Central memory CD8-positive, alpha-beta T cell (primary cell): ENCODE results near the gene KIF2A.

Experiments
- ATAC-seq: fragments of 150-1000 bp; cut with Tn5 transposase; replicated peaks from 2 replicates; pipeline ENCODE4 v1.10.0; 2022; ENCODE audit warnings: mild to moderate bottlenecking, moderate FRiP score, moderate number of reproducible peaks; ENCODE audit not compliant: poor library complexity, severe bottlenecking; ENCODE audit errors: extremely low read depth
- DNase-seq, 2 donors: peaks; one replicate each; pipeline ENCODE4 v3.0.0; 2021; ENCODE audit warnings: low spot score in 2 of 2
- H3K27ac Mint-ChIP-seq: one replicate; pipeline ENCODE4 v1.8.0; 2022; ENCODE audit warnings: low read depth, mild to moderate bottlenecking, moderate library complexity, mixed read lengths
- H3K27me3 Mint-ChIP-seq: one replicate; pipeline ENCODE4 v1.8.0; 2022; ENCODE audit warnings: mixed read lengths
- H3K36me3 Mint-ChIP-seq: one replicate; pipeline ENCODE4 v1.8.0; 2022; ENCODE audit warnings: mild to moderate bottlenecking, moderate library complexity, mixed read lengths; ENCODE audit not compliant: insufficient read depth
- H3K4me1 Mint-ChIP-seq: one replicate; pipeline ENCODE4 v1.8.0; 2022; ENCODE audit warnings: mixed read lengths
- H3K4me3 Mint-ChIP-seq: one replicate; pipeline ENCODE4 v1.8.0; 2022; ENCODE audit warnings: mild to moderate bottlenecking, moderate library complexity, mixed read lengths
- H3K9me3 Mint-ChIP-seq: one replicate; pipeline ENCODE4 v1.8.0; 2022; ENCODE audit warnings: mixed read lengths

KIF2A gene

GRCh38 chr5:62341783-62342475, 35.9 kb downstream of the KIF2A start:
- DNase-seq (no peak), ATAC-seq (peak; percentile 69)
- H3K4me3 Mint-ChIP-seq = peak overlapping the region; percentile 62
- no peaks in the 10 kb centered on the region for H3K27me3 Mint-ChIP-seq
- H3K27ac Mint-ChIP-seq = peak overlapping the region; percentile 83
- H3K36me3 Mint-ChIP-seq = peaks cover 5% of the 10 kb centered on the region
- peaks cover 44% of the 10 kb centered on the region for H3K4me1 Mint-ChIP-seq
- no peaks in the 10 kb centered on the region for H3K9me3 Mint-ChIP-seq

DNA sequence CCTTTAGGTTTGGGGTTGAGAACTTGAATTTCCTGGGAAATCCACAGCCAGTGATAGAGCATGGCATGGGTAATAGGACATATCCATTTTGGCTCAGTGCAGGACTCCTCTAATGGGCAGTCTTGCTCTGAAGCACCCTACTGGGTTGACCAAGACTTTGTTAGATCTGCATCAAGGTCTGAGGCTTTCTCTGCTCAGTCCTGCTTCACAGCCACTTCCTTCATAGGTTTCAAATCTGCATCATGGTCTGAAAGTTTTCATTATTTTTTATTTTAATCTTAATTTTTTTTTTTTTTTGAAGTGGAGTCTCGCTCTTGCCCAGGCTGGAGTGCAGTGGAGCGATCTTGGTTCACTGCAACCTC, 36.5 kb downstream of the KIF2A start:
- peaks cover 5% of the 10 kb centered on the region for H3K36me3 Mint-ChIP-seq
- H3K9me3 Mint-ChIP-seq = no peaks in the 10 kb centered on the region
- H3K4me3 Mint-ChIP-seq = peak overlapping the region; percentile 62
- peak overlapping the region; percentile 83 for H3K27ac Mint-ChIP-seq
- peaks cover 44% of the 10 kb centered on the region for H3K4me1 Mint-ChIP-seq
- no peaks in the 10 kb centered on the region for H3K27me3 Mint-ChIP-seq
- DNase-seq (no peak), ATAC-seq (no peak)

GRCh38 chr5:62343428-62343827, 37.4 kb downstream of the KIF2A start:
- H3K9me3 Mint-ChIP-seq = no peaks in the 10 kb centered on the region
- no peak for DNase-seq
- no peaks in the 10 kb centered on the region for H3K27me3 Mint-ChIP-seq
- H3K4me3 Mint-ChIP-seq = peak overlapping the region; percentile 12
- H3K27ac Mint-ChIP-seq = peak overlapping the region; percentile 42
- peaks cover 9% of the 10 kb centered on the region for H3K36me3 Mint-ChIP-seq
- H3K4me1 Mint-ChIP-seq = peaks cover 42% of the 10 kb centered on the region
- no peak for ATAC-seq

- Mint-ChIP-seq H3K4me1 (peaks cover 32% of the 10 kb centered on the region), H3K27ac (peak overlapping the region; percentile 59), H3K4me3 (no peak overlapping the region), H3K27me3 (no peaks in the 10 kb centered on the region), H3K36me3 (peaks cover 36% of the 10 kb centered on the region), H3K9me3 (no peaks in the 10 kb centered on the region)
- DNase-seq (no peak), ATAC-seq (no peak)
Observed at GRCh38 chr5:62346748-62347147, 40.7 kb downstream of the KIF2A start.

DNA sequence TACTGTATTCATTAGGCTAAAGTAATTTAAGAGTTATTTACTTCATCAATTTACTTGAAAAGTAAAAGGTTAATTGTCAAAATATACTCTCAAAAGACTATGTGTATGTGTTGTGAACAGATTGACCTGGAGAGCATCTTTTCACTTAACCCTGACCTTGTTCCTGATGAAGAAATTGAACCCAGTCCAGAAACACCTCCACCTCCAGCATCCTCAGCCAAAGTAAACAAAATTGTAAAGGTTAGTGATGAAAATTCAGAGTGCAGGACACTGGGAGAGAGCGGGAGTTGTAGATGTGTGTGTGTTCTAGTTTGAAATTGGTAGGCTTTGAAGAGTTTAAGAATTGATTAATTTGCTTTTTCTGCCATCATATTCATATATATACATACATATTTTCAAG, 41.9 kb downstream of the KIF2A start:
- H3K27me3 Mint-ChIP-seq = no peaks in the 10 kb centered on the region
- peaks cover 22% of the 10 kb centered on the region for H3K4me1 Mint-ChIP-seq
- H3K36me3 Mint-ChIP-seq = peaks cover 45% of the 10 kb centered on the region
- peak overlapping the region; percentile 59 for H3K27ac Mint-ChIP-seq
- no peaks in the 10 kb centered on the region for H3K9me3 Mint-ChIP-seq
- DNase-seq (no peak), ATAC-seq (no peak)
- H3K4me3 Mint-ChIP-seq = no peak overlapping the region

DNA sequence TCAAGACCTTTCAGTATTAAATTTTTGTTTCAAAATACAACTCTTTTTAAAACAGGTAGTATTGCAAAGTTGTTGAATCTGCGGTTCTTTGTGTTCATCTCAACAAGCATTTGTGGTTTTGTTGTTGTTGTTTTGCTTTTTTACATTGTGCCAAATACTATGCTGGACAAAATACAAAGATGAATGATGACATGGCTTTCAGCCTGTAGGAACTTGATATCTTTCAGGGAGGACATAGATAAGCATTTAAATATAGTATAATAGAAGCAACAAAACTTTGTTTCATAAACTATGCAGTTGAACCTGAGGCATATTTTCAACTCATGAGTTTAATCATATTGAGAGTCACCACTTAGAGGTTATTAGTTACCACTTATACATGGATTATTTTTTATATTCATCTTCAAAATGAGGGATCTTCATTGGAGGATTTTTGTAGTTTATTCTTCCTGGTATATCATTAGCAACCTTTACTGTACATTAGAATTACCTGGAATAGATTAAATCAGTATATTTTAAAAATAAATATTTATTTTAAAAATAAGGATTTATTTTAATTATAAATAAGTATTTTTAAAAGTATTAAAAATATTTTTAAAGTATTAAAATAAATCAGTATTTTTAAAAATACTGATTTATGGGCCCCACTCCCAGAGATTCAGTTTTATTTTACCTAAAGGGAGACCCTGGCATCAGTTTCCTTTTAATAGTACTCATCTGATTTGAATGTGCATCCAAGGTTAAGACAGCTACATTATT, 42.9 kb downstream of the KIF2A start:
- no peaks in the 10 kb centered on the region for H3K27me3 Mint-ChIP-seq
- H3K4me3 Mint-ChIP-seq = no peak overlapping the region
- peak overlapping the region; percentile 77 for H3K27ac Mint-ChIP-seq

DNA sequence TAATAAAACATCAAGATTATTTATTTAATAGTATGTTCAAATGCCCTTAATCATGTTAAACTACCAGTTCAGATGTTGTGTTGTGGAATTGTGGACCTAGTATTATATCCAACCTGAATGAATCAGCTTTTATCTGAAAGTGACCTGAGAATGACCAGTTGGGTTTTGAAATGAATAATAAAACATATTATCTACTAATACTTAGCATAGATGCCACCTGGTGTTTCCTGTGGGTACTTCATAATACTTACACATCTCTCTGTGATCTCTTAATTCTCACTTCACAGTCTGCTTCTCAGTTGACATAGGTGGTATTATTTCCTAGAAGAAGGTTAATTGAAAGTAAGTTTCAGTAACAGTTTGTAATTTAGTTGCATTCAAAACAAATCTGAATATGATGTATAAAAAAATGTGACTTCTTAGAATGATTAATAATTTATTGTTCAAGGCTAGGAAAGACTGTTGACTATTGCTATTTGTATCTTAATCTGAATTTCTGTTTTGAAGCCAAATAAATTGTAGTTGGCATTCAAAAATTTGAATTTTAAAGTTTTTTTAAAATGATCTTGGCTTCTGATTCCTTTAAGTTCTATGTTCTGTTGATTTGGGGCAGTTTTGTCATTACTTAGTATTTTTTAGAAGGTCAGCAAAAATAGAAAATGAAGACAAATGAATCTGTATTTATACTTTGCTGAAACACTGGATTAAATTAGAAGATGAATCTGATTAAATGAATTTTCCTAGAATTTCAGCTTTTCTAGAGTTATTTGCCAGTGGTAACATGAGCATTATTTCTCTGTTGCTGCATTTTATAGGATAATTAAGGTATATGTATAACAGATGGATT, 48.2 kb downstream of the KIF2A start:
- no peaks in the 10 kb centered on the region for H3K9me3 Mint-ChIP-seq
- ATAC-seq (peak; percentile 64), DNase-seq (no peak)
- no peak overlapping the region for H3K4me3 Mint-ChIP-seq
- H3K27me3 Mint-ChIP-seq = no peaks in the 10 kb centered on the region
- peak overlapping the region; percentile 29 for H3K27ac Mint-ChIP-seq
- H3K36me3 Mint-ChIP-seq = peaks cover 60% of the 10 kb centered on the region
- H3K4me1 Mint-ChIP-seq = no peaks in the 10 kb centered on the region

More for the DNA sequence above, 42.9 kb downstream of the KIF2A start:
- peaks cover 45% of the 10 kb centered on the region for H3K36me3 Mint-ChIP-seq
- no peaks in the 10 kb centered on the region for H3K9me3 Mint-ChIP-seq
- ATAC-seq = no peak
- DNase-seq = no peak
- H3K4me1 Mint-ChIP-seq = peaks cover 13% of the 10 kb centered on the region

GRCh38 chr5:62362701-62363100, 56.7 kb downstream of the KIF2A start:
- Mint-ChIP-seq H3K27me3 (no peaks in the 10 kb centered on the region), H3K36me3 (peaks cover 48% of the 10 kb centered on the region), H3K9me3 (no peaks in the 10 kb centered on the region), H3K27ac (no peak overlapping the region), H3K4me1 (peaks cover 6% of the 10 kb centered on the region), H3K4me3 (no peak overlapping the region)
- ATAC-seq = no peak
- DNase-seq = no peak

- DNase-seq (no peak), ATAC-seq (no peak)
- Mint-ChIP-seq H3K4me1 (peaks cover 12% of the 10 kb centered on the region), H3K9me3 (no peaks in the 10 kb centered on the region), H3K27ac (no peak overlapping the region), H3K27me3 (no peaks in the 10 kb centered on the region), H3K4me3 (no peak overlapping the region), H3K36me3 (peaks cover 43% of the 10 kb centered on the region)
Observed at GRCh38 chr5:62369039-62369438, 63.0 kb downstream of the KIF2A start.

DNA sequence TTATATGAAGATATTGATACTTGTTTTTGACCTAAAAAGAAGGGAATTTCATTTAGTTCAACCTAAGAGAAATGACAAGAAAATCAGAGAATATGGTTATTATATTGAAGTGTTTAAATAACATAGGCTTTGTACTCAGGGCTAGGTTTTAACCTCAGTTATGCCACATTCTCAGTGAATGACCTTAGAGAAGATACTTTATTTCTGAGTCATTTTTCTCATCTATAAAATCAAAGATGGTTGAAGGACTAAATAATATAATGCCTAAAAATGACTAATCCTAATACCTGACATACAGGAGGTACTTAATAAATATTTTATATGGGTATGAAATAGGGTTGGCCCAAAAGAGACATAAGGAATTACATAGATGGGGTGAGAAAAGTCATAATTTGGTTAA, 65.4 kb downstream of the KIF2A start:
- Mint-ChIP-seq H3K27me3 (no peaks in the 10 kb centered on the region), H3K27ac (no peak overlapping the region), H3K36me3 (peaks cover 36% of the 10 kb centered on the region), H3K4me3 (no peak overlapping the region), H3K9me3 (no peaks in the 10 kb centered on the region), H3K4me1 (peaks cover 6% of the 10 kb centered on the region)
- DNase-seq (no peak), ATAC-seq (no peak)

DNA sequence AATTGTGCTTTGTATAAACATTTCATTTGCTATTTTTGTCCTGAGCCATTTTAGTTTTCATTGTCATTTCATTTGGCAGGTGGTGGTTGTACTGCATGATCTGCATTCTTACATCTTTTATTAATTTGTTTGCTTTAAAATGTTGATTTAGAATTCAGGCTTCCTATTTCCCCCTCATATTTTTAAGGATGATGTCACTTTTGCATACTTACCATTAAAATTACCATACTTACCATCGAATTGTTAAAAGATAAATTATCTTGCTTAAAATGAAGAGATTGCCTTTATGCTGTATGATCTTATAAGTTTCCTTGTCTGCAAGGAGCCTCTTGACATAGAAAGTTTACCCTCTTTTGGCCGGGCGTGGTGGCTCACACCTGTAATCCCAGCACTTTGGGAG, 66.6 kb downstream of the KIF2A start:
- no peak overlapping the region for H3K4me3 Mint-ChIP-seq

DNA sequence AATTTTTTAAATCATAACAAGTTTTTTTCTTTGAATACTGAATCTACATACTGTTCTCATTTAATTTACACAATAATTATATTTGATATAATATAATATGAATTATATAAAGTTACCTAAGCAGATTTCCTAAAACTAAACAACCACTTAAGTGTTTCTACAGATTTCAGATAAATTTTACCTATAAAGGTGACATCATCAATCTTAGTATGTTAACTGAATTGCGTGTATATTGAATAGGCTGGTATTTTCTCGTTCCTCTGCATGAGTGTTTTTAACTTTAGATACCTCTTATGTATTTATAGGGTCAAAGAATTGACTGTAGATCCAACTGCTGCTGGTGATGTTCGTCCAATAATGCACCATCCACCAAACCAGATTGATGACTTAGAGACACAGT, 67.4 kb downstream of the KIF2A start:
- peaks cover 6% of the 10 kb centered on the region for H3K4me1 Mint-ChIP-seq
- peak overlapping the region; percentile 35 for H3K27ac Mint-ChIP-seq
- DNase-seq = no peak
- H3K36me3 Mint-ChIP-seq = peaks cover 46% of the 10 kb centered on the region
- H3K4me3 Mint-ChIP-seq = no peak overlapping the region
- no peaks in the 10 kb centered on the region for H3K27me3 Mint-ChIP-seq
- H3K9me3 Mint-ChIP-seq = no peaks in the 10 kb centered on the region
- no peak for ATAC-seq

More for the DNA sequence above, 66.6 kb downstream of the KIF2A start:
- Mint-ChIP-seq H3K36me3 (peaks cover 42% of the 10 kb centered on the region), H3K27ac (peak overlapping the region; percentile 14), H3K4me1 (peaks cover 6% of the 10 kb centered on the region), H3K9me3 (no peaks in the 10 kb centered on the region), H3K27me3 (no peaks in the 10 kb centered on the region)
- DNase-seq = no peak
- ATAC-seq = no peak
